Lower leg skin (tissue), 3 donors: Measurements from ENCODE around the gene OR4E1.

Experiments
- CTCF ChIP-seq, 3 donors: fragments of 450-650 bp; IDR thresholded peaks; one replicate each; pipeline ENCODE4 v1.5.1; 2016; ENCODE audit warnings: antibody characterized with exemption in 3 of 3, mild to moderate bottlenecking in 3 of 3, moderate library complexity in 2 of 3
- POLR2A ChIP-seq, 2 donors: fragments of 450-650 bp; IDR thresholded peaks; one replicate each; pipeline ENCODE4 v1.6.1; 2016 to 2017; ENCODE audit warnings: antibody characterized with exemption in 2 of 2, mild to moderate bottlenecking in 1 of 2, moderate library complexity in 1 of 2

- TF ChIP-seq CTCF (IDR thresholded peaks at IDR 0.05) (no peak), POLR2A (IDR thresholded peaks at IDR 0.05) (no peak)
Measured at GRCh38 chr14:21719841-21720240, 46.2 kb upstream of the OR4E1 start.
